ENCODE data around the gene LDB3. TPM values are rescaled to one million over a fixed set of nuclear protein-coding genes. Genes with fewer than 3 reads are reported as not detected.

LDB3 gene
- polyA plus RNA-seq, 4 donors, result 0.92 to 1.5 (median 1.0) TPM

DNA sequence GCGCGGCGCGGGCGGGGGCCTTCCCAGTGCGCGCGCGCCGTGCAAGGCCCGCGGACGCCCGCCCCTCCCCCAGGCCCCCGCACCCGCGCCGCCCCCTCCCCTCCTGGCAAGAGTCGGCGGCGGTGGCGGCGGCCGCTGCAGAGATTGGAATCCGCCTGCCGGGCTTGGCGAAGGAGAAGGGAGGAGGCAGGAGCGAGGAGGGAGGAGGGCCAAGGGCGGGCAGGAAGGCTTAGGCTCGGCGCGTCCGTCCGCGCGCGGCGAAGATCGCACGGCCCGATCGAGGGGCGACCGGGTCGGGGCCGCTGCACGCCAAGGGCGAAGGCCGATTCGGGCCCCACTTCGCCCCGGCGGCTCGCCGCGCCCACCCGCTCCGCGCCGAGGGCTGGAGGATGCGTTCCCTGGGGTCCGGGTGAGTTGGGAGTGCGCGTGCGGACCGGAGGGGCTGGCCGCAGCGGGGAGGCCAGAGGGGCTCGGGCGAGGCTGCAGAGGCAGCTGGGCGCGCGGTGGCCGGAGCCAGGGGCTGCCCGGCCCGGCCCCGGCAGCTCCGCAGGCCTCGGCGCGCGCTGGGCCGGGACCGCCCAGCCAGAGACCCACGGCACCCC, 88.3 kb downstream of the LDB3 start, which contains the start of gene BMPR1A:
BMPR1A (plus strand) TSS at position 109 of the 602 bp plus-strand sequence. CDS start 119,400 bp downstream, outside the sequence.
- no peak for DNase-seq (ENCODE audit: low read depth in 4 of 4, low spot score in 2 of 4)

DNA sequence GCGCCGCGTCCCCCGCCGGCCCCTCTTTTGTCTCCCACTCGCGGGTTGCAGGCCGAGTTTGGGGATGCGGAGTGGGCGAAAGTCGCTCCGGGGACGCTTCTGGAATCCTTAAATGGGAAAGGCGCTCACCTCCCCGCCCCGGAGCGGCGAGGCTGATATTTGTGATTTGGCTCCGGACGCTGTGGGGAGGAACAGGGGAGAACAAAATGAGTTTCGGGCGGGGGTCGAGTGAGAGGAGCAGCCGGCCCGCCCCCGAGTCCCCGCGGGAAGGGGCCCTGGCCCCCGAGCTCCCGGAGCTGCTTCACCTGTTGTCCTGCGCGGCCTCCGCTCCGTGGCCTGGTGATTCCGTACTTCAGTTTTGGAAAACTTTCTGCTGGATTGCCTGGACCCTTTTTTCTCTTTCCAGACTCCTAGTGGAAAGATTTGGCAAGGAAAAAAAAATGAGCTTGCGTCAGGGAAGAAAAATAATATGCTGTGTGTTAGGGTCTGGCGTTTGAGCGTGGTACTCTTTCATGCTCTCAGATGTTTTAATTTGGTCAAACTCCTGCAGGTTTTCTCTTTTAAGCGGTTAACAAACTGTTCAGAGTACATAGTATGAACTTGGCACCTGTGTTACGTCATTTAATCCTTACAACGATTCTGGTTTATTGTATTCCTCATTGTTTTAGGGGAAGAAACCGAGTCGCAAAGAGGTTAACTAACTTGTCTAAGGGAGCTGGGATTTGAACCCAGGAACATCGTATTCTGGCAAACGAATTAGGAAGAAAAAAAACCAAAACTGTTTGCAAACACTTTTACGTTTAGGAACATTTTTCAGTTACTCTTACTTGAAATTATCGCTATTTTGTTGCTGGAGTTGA, 89.0 kb downstream of the LDB3 start:
- peak in 3 of 4 donors; percentile 63 to 79 (median 68) for DNase-seq (ENCODE audit: low read depth in 4 of 4, low spot score in 2 of 4)

DNA sequence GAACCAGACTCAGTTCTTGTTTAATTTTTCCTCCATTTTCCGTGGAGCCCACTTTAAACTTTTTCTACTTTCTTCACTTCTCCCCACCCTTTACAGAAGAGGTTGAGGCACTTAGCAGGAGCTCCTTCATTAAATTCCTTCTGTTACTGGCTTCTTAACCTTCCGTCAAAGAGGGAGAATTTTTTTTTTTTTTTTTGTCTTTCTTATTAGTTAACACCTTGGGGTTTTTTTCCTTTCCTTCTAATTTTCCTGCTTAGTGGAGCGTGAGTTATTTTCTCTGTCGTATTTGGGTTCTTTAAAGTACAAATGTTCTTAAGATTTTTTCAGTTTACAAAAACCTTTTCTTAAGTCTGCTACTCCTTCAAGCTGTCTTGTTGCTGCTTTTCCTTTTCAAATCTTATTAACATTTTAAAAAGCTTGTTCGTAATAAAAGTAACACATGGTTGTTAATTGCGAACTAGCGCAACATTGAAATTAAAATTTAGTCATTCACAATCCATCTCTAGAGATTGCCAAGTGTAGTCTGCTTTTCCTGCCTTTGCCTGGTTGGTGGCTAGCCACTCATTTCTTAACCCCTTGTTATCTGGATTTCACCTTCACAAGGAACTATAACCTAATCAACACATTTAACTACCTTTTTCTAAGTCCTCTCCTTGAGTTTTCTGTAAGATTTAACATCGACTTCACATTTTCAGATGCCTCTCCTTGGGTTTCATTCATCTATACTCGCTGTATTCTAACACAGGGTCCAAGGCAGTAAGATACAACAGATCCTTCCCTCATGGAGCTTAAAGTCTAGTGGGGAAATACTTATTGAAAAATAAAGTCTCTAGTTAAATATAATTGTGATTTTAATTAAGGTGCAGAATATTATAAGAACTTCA, 90.1 kb downstream of the LDB3 start:
- DNase-seq (ENCODE audit: low read depth in 4 of 4, low spot score in 2 of 4), result no peak

DNA sequence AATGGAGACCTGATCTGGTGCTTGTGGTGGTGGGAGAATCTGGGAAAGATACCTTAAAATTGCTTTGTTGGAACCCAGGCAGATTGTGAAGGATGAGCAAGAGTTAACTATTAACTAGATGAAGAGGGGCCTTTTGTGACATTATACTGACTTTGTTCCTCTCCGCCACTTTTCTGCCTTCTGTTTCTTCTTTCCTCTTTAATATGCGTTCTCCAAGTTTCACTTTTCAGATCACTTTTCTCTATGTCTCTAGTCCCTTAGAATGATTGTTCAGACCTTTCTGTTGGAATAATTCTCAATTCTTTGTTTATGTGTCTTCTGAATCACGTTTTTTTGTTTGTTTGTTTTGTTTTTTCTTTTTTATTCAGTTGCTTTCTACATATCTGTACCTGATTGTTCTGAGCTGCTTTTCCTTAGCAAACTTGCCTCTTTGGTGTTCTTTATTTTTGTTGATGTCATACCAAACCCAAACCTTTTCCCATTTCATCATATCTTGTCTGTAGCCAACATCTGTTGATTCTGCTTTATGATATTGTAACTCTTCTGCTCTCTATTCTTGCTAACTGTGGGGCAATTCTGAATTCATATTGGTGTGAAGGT, 90.9 kb downstream of the LDB3 start:
- no peak for DNase-seq (ENCODE audit: low read depth in 4 of 4, low spot score in 2 of 4)

GRCh38 chr10:86763404-86763803, 95.1 kb downstream of the LDB3 start:
- DNase-seq (ENCODE audit: low read depth in 4 of 4, low spot score in 2 of 4), result no peak

- no peak for DNase-seq (ENCODE audit: low read depth in 4 of 4, low spot score in 2 of 4)
Measured at GRCh38 chr10:86765548-86765947, 97.2 kb downstream of the LDB3 start.

- DNase-seq (ENCODE audit: low read depth in 4 of 4, low spot score in 2 of 4), result no peak
Measured at GRCh38 chr10:86768412-86769062, 100.2 kb downstream of the LDB3 start.

GRCh38 chr10:86769991-86770390, 101.7 kb downstream of the LDB3 start:
- DNase-seq (ENCODE audit: low read depth in 4 of 4, low spot score in 2 of 4), result no peak

- no peak for DNase-seq (ENCODE audit: low read depth in 4 of 4, low spot score in 2 of 4)
Measured at GRCh38 chr10:86770412-86770960, 102.2 kb downstream of the LDB3 start.

GRCh38 chr10:86773498-86773897, 105.2 kb downstream of the LDB3 start:
- no peak for DNase-seq (ENCODE audit: low read depth in 4 of 4, low spot score in 2 of 4)

GRCh38 chr10:86775056-86775869, 107.0 kb downstream of the LDB3 start:
- DNase-seq (ENCODE audit: low read depth in 4 of 4, low spot score in 2 of 4), result no peak

GRCh38 chr10:86775870-86776180, 107.5 kb downstream of the LDB3 start:
- DNase-seq (ENCODE audit: low read depth in 4 of 4, low spot score in 2 of 4), result no peak

- no peak for DNase-seq (ENCODE audit: low read depth in 4 of 4, low spot score in 2 of 4)
Measured at GRCh38 chr10:86779220-86780017, 111.1 kb downstream of the LDB3 start.

DNA sequence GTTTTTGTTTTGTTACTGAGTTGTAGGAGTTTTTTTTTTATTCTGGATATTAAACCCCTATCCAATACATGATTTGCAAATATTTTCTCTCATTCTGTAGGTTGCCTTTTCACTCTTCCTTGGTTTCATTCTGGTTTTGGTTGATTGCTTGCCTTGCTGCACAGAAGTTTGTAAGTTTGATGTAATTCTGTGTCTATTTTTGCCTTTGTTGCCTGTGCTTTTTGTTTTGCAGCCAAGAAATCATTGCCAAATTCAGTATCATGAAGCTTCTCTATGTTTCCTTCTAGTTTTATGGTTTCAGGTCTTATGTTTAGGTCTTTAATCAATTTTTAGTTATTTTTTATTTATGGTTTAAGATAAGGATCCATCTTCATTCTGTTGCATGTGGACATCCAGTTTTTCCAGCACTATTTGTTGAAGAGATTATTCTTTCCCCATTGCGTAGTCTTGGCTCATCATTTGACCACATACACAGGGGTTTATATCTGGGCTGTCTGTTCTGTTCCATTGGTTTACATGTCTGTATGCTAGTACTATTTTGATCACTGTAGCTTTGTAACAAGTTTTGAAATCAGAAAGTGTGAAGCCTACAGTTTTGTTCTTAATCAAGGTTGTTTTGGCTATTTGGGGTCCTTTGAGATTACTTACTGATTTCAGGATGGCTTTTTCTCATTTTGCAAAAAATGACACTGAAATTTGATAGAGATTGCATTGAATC, 114.5 kb downstream of the LDB3 start:
- DNase-seq (ENCODE audit: low read depth in 4 of 4, low spot score in 2 of 4), result no peak

DNA sequence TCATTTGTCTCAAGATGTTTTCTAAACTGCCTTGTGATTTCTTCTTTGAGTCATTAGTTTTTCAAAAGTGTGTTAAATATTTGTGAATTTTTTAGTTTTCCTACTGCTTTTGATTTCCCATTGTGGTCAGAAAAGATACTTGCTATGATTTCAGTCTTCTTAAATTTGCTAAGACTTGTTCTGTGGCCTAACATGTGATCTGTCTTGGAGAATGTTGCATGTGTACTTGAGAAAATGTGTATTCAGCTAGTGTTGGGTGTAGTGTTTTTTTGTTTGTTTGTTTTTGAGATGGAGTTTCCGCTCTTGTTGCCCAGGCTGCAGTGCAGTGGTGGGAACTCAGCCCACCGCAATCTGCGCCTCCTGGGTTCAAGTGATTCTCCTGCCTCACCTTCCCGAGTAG, 116.7 kb downstream of the LDB3 start:
- DNase-seq (ENCODE audit: low read depth in 4 of 4, low spot score in 2 of 4), result no peak
